ENCODE data around the gene FIGLA. TPM values are rescaled to one million over a fixed set of nuclear protein-coding genes. Genes with fewer than 3 reads are reported as not detected.

FIGLA gene
- total RNA-seq, 1 donor, result not detected

GRCh38 chr2:70757360-70757759 is 33.1 kb downstream of the FIGLA start:
- H3K4me3 ChIP-seq (ENCODE audit: low read depth, low read length), result no peak overlapping the region
- TF ChIP-seq CTCF (IDR thresholded peaks at IDR 0.05; ENCODE audit: insufficient read depth, low read length), result no peak
- DNase-seq (ENCODE audit: low read depth), result no peak

DNA sequence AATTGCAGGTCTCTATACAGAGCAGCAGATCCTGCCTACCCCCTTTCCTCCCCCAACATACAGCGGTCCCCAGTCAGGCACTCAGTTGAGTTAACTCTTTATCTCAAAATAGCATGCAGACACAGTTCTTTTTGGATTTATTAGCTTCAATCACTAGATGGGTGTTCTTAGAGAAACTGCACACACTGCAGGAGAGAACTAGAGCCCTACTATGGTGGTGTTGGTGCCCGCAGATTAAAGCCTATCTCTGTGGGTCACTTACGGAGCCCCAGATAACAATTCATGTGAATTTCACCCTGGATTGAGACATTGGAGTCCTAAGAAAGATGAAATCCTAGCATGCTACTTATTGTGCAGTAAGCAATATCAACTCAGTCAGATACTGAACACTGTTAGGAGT is 34.3 kb downstream of the FIGLA start:
- no peak for DNase-seq (ENCODE audit: low read depth)
- H3K4me3 ChIP-seq (ENCODE audit: low read depth, low read length), result no peak overlapping the region
- TF ChIP-seq CTCF (IDR thresholded peaks at IDR 0.05; ENCODE audit: insufficient read depth, low read length), result no peak

DNA sequence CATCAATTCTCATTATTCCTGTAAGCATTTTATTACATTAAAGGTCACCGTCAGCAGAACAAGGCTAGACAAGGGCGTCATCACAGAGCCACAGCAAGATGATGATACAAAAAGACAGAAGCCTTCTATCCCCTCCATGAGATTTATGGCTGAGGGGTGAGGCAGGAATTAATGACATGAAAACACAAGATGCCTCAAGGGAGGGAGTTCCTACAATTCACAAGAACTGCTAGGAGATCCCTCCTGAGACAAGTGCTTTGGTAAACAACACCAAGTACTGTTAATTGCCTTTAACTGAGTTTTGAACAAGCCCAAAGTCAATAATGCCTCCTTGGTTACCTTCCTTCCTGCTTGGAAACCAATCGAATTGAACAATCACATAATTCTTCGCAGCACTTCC is 36.5 kb downstream of the FIGLA start:
- no peak for DNase-seq (ENCODE audit: low read depth)
- no peak overlapping the region for H3K4me3 ChIP-seq (ENCODE audit: low read depth, low read length)
- no peak for TF ChIP-seq CTCF (IDR thresholded peaks at IDR 0.05; ENCODE audit: insufficient read depth, low read length)

- no peak for TF ChIP-seq CTCF (IDR thresholded peaks at IDR 0.05; ENCODE audit: insufficient read depth, low read length)
- H3K4me3 ChIP-seq (ENCODE audit: low read depth, low read length), result no peak overlapping the region
- no peak for DNase-seq (ENCODE audit: low read depth)
These were observed 37.4 kb downstream of the FIGLA start for GRCh38 chr2:70753031-70753430.

DNA sequence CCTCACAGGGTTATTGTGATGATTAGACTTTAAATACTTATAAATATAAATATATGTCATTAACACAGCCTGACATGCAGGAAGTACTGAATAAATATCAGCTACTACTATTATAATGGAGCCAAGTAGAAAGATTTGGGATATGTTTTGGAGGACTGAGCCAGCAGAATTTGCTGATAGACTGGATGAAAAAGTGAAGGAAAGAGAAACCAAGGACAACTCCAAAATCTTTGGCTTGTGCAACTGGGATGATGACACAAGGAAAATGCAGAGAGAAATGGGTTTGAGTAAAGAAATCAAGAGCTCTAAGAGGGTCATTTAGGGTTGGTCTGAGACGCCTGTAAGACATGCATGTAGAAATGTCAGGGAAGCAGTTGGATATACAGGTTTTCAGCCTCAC is 38.0 kb downstream of the FIGLA start:
- DNase-seq (ENCODE audit: low read depth), result no peak
- no peak for TF ChIP-seq CTCF (IDR thresholded peaks at IDR 0.05; ENCODE audit: insufficient read depth, low read length)
- H3K4me3 ChIP-seq (ENCODE audit: low read depth, low read length), result no peak overlapping the region

- no peak overlapping the region for H3K4me3 ChIP-seq (ENCODE audit: low read depth, low read length)
- DNase-seq (ENCODE audit: low read depth), result no peak
- no peak for TF ChIP-seq CTCF (IDR thresholded peaks at IDR 0.05; ENCODE audit: insufficient read depth, low read length)
These were observed 38.6 kb downstream of the FIGLA start for GRCh38 chr2:70751881-70752280.

- no peak overlapping the region for H3K4me3 ChIP-seq (ENCODE audit: low read depth, low read length)
- TF ChIP-seq CTCF (IDR thresholded peaks at IDR 0.05; ENCODE audit: insufficient read depth, low read length), result no peak
- DNase-seq (ENCODE audit: low read depth), result no peak
These were observed 40.1 kb downstream of the FIGLA start for GRCh38 chr2:70750320-70750719.
